GM19239 (cell line): ENCODE results near the gene HLA-DMA.

Source experiments
- DNase-seq: peaks from one replicate; pipeline ENCODE4 v3.0.0; 2011; ENCODE audit warnings: low spot score; ENCODE audit not compliant: insufficient read length
- FAIRE-seq: peaks from 2 replicates; lab custom pipeline; 2011; peaks lifted over from hg19 to GRCh38; lab: Jason Lieb, UNC

Gene HLA-DMA

GRCh38 chr6:32975886-32976285 is 23.0 kb upstream of the HLA-DMA start:
- FAIRE-seq: no peak

GRCh38 chr6:32974541-32975308 is 21.8 kb upstream of the HLA-DMA start:
- FAIRE-seq: no peak

More at GRCh38 chr6:32975886-32976285, 23.0 kb upstream of the HLA-DMA start:
- no peak for DNase-seq

GRCh38 chr6:32974016-32974333 is 21.1 kb upstream of the HLA-DMA start:
- FAIRE-seq (peak; percentile 39), DNase-seq (no peak)

More at GRCh38 chr6:32974541-32975308, 21.8 kb upstream of the HLA-DMA start:
- DNase-seq: no peak

GRCh38 chr6:32973144-32974015 is 20.5 kb upstream of the HLA-DMA start:
- DNase-seq (no peak), FAIRE-seq (no peak)

- FAIRE-seq: no peak
- no peak for DNase-seq
Measured at GRCh38 chr6:32972353-32973143, 19.7 kb upstream of the HLA-DMA start.

- DNase-seq (peak; percentile 64), FAIRE-seq (peak; percentile 94)
Measured at GRCh38 chr6:32971581-32972352, 18.9 kb upstream of the HLA-DMA start.

- FAIRE-seq: peak; percentile 8
- DNase-seq: no peak
Measured at GRCh38 chr6:32971242-32971580, 18.3 kb upstream of the HLA-DMA start.

GRCh38 chr6:32970413-32971241 is 17.7 kb upstream of the HLA-DMA start:
- FAIRE-seq: peak; percentile 47

GRCh38 chr6:32969685-32970412 is 17.0 kb upstream of the HLA-DMA start:
- FAIRE-seq (peak; percentile 75), DNase-seq (no peak)

More at GRCh38 chr6:32970413-32971241, 17.7 kb upstream of the HLA-DMA start:
- no peak for DNase-seq

- DNase-seq (no peak), FAIRE-seq (peak; percentile 71)
Measured at GRCh38 chr6:32968867-32969684, 16.2 kb upstream of the HLA-DMA start.

- FAIRE-seq (no peak), DNase-seq (no peak)
Measured at GRCh38 chr6:32968093-32968866, 15.4 kb upstream of the HLA-DMA start, which contains the start of gene BRD2. Gene BRD2 (plus strand): TSS chr6:32968594. CDS start chr6:32972899, 4,305 bp downstream.

- FAIRE-seq: peak; percentile 97
Measured at GRCh38 chr6:32967151-32968091, 14.5 kb upstream of the HLA-DMA start.

GRCh38 chr6:32964776-32965175 is 11.9 kb upstream of the HLA-DMA start:
- FAIRE-seq (no peak), DNase-seq (no peak)

More at GRCh38 chr6:32967151-32968091, 14.5 kb upstream of the HLA-DMA start:
- DNase-seq: no peak

- FAIRE-seq (peak; percentile 4), DNase-seq (no peak)
Measured at GRCh38 chr6:32963866-32964265, 11.0 kb upstream of the HLA-DMA start.

- FAIRE-seq: no peak
- no peak for DNase-seq
Measured at GRCh38 chr6:32962213-32962826, 9.4 kb upstream of the HLA-DMA start.
